SKM-1 treated with dmso at 0.1 percent for 144 hours (cell line): ENCODE results near the gene CD82.

ENCODE experiments used
- DNase-seq: peaks from one replicate; lab custom pipeline; 2025; ENCODE audit not compliant: unreplicated experiment; lab: John Stamatoyannopoulos, UW

CD82 gene

GRCh38 chr11:44574610-44575287 is 9.3 kb downstream of the CD82 start:
- peak; percentile 28 for DNase-seq

GRCh38 chr11:44575288-44575672 is 9.8 kb downstream of the CD82 start:
- DNase-seq = no peak

DNA sequence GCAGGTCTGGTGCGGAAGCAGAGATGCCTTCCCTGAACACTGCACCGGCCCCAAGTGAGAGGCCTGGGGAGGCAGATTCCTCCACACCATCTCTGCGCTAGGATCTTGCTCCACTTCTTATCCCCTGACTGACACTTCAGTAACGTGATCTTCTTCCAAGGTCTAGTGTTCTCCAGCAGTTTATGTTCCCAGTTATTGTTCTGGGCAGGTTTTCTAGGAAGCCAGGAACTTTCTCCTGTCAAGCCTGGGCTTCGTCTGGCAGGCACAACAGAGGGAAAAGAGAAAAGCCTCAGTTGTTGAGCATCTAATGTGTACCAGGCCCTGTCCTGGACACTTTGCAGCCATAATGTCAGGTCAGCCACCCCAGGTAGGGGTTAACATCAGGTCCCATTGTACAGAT is 10.5 kb downstream of the CD82 start:
- no peak for DNase-seq

DNA sequence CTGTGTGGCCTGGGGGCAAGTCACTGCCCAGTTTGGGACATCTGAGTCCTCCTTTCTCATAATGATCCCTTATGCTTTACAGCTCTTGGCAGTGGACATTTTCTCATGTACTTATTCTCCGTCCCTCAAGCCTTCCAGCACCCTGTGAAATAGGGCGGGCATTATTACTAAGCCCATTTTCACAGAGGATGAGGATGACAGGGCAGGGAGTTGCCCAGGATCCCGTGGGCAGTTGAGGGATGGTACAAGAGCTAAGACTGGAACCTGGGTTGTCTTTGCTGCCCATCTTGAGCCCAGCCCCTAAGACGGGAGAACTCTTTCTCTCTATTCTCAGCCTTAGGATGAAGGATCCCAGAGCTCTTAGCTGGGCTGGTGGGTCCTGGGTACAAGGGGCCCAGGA is 11.2 kb downstream of the CD82 start:
- DNase-seq = no peak

DNA sequence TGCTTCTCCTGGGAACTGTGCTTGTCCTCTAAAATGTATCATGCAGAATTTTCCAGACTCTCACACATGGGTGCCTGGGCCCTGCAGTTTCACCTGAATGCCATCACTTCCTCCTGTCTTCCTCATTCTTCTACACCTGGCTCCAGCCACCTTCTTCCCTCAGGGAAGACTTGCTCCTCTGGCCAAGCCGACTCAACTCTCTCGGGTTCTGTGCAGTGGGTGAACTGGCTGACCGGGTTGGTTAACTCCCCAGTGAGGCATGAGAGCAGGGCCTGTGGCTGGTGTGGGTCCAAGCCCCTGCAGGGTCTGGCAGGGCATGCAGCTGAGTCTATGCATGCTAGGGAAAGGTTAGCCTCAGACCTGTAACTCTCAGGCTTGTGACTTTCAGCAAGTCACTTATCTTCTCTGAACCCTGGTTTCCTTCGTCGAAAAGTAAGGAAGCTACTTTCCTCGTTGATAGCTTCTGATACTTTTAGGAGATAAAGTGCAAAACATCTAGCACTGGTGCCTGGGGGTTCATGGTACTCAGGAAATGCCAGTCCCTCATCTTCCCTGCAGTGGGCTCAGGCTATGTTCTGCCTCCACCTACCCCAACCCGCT is 11.9 kb downstream of the CD82 start:
- no peak for DNase-seq

GRCh38 chr11:44578279-44578678 is 12.8 kb downstream of the CD82 start:
- peak; percentile 44 for DNase-seq

- no peak for DNase-seq
Measured at GRCh38 chr11:44579302-44579761, 13.9 kb downstream of the CD82 start.

DNA sequence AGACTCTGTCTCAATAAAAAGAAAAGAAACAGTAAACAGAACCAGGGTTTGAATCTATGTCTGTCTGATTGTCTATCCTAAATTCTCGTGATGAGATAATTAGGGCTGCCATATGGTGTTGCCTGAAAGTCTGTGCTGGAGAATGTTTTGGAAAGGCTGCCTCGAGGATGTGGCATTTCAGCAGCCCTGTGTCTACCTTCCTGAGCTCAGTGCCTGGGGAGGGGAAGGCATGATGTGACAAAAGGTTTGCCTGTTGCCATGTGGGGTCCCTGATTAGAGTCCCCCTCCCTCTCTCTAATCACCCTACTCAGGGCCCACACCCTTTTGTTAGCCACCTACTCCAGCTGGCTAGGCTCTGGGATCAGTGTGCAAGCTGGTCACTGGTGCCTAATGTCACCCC is 15.2 kb downstream of the CD82 start:
- DNase-seq = no peak

GRCh38 chr11:44581246-44581645 is 15.8 kb downstream of the CD82 start:
- no peak for DNase-seq

GRCh38 chr11:44582641-44583352 is 17.3 kb downstream of the CD82 start:
- no peak for DNase-seq

DNA sequence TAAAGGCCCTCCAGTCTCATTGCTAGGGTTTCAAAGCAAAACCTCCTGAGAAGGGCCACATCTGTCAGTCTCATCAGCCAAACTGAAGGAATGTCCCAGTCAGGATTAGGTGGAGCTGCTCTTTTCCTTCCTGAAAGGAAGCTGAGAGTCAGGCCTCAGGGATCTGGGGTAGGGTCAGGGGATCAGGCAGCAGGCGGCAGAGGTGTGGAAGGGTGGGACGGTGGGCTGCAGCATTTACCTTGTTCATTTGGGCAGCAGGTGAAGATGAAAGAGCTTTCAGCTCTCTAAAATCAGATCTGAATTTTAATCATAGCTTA is 17.8 kb downstream of the CD82 start:
- DNase-seq = no peak

- DNase-seq = no peak
Measured at GRCh38 chr11:44585421-44585820, 20.0 kb downstream of the CD82 start.

DNA sequence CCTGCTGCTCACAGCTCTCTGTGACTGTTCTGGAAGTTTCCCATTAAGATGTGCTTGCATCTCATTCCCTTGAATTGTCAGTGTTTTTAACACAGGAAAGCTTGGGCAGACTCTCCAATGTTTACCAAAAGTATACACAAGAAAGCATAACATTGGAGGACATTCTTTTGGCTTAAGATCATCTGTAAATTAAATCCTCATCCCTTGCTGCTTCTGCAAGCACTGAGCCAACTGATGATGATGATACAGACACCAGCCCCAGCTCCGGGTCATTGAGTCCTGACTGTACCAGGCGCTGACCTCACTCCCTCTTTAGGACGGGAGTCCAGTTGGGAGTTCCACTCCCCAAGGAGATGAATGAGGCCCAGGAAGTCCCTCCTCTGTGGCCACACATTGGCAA is 23.8 kb downstream of the CD82 start:
- DNase-seq = no peak

DNA sequence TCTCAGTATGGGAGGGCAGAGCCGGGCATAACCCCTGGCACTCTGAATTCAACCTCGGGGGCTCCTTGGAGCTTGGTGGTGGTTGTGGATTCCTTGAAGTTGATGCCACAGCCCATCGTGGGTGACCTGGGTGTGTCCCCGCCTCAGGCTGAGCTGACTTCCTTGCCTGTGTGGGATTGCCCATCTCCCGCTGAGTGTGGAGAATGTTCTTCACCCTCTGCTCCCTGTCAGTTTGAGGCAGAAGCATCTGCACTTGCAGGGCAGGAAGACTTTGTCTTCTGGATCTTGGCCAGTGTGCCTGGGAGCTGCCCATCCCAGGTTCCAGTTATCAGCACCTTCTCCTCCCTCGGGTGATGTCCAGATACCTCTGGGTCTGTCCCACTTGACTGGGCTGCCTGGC is 25.3 kb downstream of the CD82 start:
- no peak for DNase-seq

GRCh38 chr11:44591557-44591956 is 26.1 kb downstream of the CD82 start:
- no peak for DNase-seq

DNA sequence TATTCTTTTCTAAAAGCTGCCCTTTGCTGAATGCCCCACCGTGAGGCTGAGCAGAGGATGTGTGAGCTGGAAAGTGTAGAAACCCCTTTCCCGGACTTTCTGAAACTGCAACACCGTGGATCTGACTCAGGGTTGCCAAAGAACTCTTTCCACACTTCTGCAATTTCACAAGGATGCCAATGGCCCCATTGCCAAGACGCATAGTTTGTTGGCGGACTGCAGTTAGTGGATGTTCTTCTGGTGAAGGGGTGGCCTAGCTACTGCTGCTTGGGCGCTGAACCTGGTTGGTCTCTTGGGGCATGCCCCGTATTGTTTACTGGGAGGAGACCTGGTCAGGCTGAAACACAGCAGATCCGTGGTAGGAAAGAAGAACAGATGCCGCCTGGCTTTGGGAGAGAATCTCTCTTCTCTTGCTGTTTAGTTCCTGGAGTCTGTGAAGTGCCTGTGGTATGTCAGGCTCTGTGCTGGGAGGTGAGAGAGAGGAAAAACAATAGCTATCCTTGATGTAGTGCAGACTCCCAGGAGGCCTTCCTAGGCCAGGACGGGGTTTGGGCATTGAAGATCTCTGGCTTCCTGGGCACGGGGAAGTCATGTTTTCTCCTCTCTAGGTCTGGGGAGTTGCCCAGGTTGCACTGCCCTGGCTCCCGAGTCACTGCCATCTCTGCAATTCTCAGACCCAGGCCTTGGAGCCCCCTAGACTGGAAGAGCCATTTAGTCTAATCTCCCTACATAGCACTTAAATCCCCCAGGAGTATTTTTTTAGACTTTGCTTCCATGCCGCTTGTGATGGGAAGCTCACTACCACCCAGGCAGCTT is 26.9 kb downstream of the CD82 start:
- DNase-seq = peak; percentile 63

DNA sequence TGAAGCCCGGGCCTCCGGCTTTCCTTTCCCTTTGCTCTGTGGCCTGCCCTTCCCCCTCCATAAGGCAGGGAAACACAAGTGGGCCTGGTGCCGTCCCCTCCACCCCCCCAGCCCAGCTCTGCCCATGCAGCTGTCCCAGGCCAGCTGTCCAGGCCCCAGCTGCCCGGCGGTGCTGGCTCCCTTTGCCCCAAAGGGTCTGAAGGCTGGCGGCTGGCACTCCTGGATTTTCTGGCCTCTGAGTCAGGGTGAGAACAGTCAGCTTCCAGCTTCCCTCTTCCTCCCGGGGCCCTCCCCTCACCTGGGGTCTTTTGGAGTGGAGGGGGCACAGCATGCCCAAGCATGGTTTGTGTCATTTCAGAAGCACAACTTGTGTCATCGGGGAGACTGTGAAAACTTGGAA is 27.8 kb downstream of the CD82 start:
- DNase-seq = no peak

GRCh38 chr11:44595006-44595405 is 29.5 kb downstream of the CD82 start:
- DNase-seq = no peak

GRCh38 chr11:44595964-44596381 is 30.5 kb downstream of the CD82 start:
- no peak for DNase-seq

- no peak for DNase-seq
Measured at GRCh38 chr11:44596525-44597276, 31.2 kb downstream of the CD82 start.
